Fibroblast of lung (primary cell): ENCODE data around the gene ACRBP. TPM values are rescaled to one million over a fixed set of nuclear protein-coding genes. Genes with fewer than 3 reads are reported as not detected.

Experiments used
- DNase-seq, 2 donors: peaks; one replicate each; pipeline versions ENCODE4 v3.0.0 to v3.0.0-alpha.2; 2010; ENCODE audit warnings: low read depth in 2 of 2
- H2AFZ ChIP-seq: 2 replicates; pipeline ENCODE4 v1.5.1; 2012; ENCODE audit warnings: low read length, control low read depth, inconsistent platforms
- H3K27ac ChIP-seq: 2 replicates; pipeline ENCODE4 v1.5.1; 2011; ENCODE audit warnings: low read length, control low read depth; ENCODE audit not compliant: insufficient read depth
- H3K27me3 ChIP-seq: 2 replicates; pipeline ENCODE4 v1.5.1; 2011; ENCODE audit warnings: mild to moderate bottlenecking, low read length; ENCODE audit not compliant: control insufficient read depth, insufficient read depth
- H3K36me3 ChIP-seq: 2 replicates; pipeline ENCODE4 v1.5.1; 2011; ENCODE audit warnings: low read length; ENCODE audit not compliant: control insufficient read depth, insufficient read depth
- H3K4me1 ChIP-seq: 2 replicates; pipeline ENCODE4 v1.5.1; 2011; ENCODE audit warnings: low read length; ENCODE audit not compliant: control insufficient read depth, insufficient read depth; ENCODE audit errors: extremely low read depth
- H3K4me2 ChIP-seq: 2 replicates; pipeline ENCODE4 v1.5.1; 2011; ENCODE audit warnings: low read length, control low read depth; ENCODE audit not compliant: insufficient read depth; ENCODE audit errors: extremely low read depth
- H3K4me3 ChIP-seq, 4 experiments: fragments of 200-600 bp in 1 of 4; sonication (generic) in 1 of 4; replicated peaks in 1 of 4; 2 replicates each; pipeline ENCODE4 v1.5.1; 2011 to 2016; ENCODE audit warnings: low read length in 4 of 4, low read depth in 3 of 4, mild to moderate bottlenecking in 3 of 4, control low read depth in 2 of 4, inconsistent platforms in 1 of 4, mixed read lengths in 1 of 4; ENCODE audit not compliant: insufficient read depth in 1 of 4; ENCODE audit errors: control extremely low read depth in 1 of 4
- H3K79me2 ChIP-seq: 2 replicates; pipeline ENCODE4 v1.5.1; 2012; ENCODE audit warnings: mild to moderate bottlenecking, low read length, inconsistent platforms; ENCODE audit not compliant: control insufficient read depth, insufficient read depth
- H3K9ac ChIP-seq: 2 replicates; pipeline ENCODE4 v1.5.1; 2011; ENCODE audit warnings: mild to moderate bottlenecking, low read length, control low read depth; ENCODE audit not compliant: insufficient read depth
- H3K9me3 ChIP-seq: 2 replicates; pipeline ENCODE4 v1.5.1; 2012; ENCODE audit warnings: low read depth, low read length; ENCODE audit not compliant: control insufficient read depth, insufficient read depth
- H4K20me1 ChIP-seq: 2 replicates; pipeline ENCODE4 v1.5.1; 2011; ENCODE audit warnings: low read length; ENCODE audit not compliant: control insufficient read depth, insufficient read depth; ENCODE audit errors: extremely low read depth
- CTCF ChIP-seq, 2 donors: IDR thresholded peaks in 1 of 2; conservative IDR thresholded peaks in 1 of 2; 1 replicate in 1 of 2; 2 replicates in 1 of 2; pipeline ENCODE4 v1.5.1; 2011 to 2012; ENCODE audit warnings: low read length in 2 of 2, control low read depth in 1 of 2, inconsistent platforms in 1 of 2, low read depth in 1 of 2, mild to moderate bottlenecking in 1 of 2
- EZH2 ChIP-seq: IDR thresholded peaks from 2 replicates; pipeline ENCODE4 v1.5.1; 2012; ENCODE audit warnings: low read length, control low read depth, mild to moderate bottlenecking; ENCODE audit errors: missing control alignments
- polyA plus RNA-seq, 2 donors: library from polyadenylated mRNA; depleted of rRNA in 1 of 2; stranded (reverse) in 1 of 2; unstranded in 1 of 2; fragments of >200 nt; gene quantifications; 2 replicates each; pipeline ENCODE4 v1.2.1, GENCODE V29; 2011 to 2012; ENCODE audit warnings: missing spikeins in 1 of 2
- total RNA-seq: library from RNA; depleted of rRNA; stranded (reverse); fragments of >200 nt; gene quantifications from 2 replicates; pipeline ENCODE4 v1.2.1, GENCODE V29; 2014

ACRBP gene
- total and polyA plus RNA-seq, 2 donors (not counting 1 experiment from before 2014, with no cell fraction given): 0.33 to 0.50 TPM

GRCh38 chr12:6662906-6663742, 15.9 kb upstream of the ACRBP start, which contains the start of gene ING4:
Gene ING4 (minus strand): TSS chr12:6663119. CDS start chr12:6663101, 18 bp downstream.
- no peaks in the 10 kb centered on the region for H3K9me3 ChIP-seq
- H3K27me3 ChIP-seq: no peaks in the 10 kb centered on the region
- peak within 1 kb of the TSS; percentile 64 for H3K9ac ChIP-seq
- H3K4me3 ChIP-seq: peak within 1 kb of the TSS; percentile 78 to 93 (median 82)
- TF ChIP-seq EZH2 (no peak), CTCF (conservative IDR thresholded peaks at IDR 0.05 in 1 of 2, IDR thresholded peaks at IDR 0.05 in 1 of 2; ENCODE audit: low read depth in 1 of 2, low read length in 2 of 2) (no peak)
- H3K36me3 ChIP-seq: peaks cover 6% of the 10 kb centered on the region
- H4K20me1 ChIP-seq: no peaks in the 10 kb centered on the region
- no peaks in the 10 kb centered on the region for H3K4me1 ChIP-seq
- H3K27ac ChIP-seq: peak within 1 kb of the TSS; percentile 70
- H2AFZ ChIP-seq: peak within 1 kb of the TSS; percentile 96
- peak; percentile 99 to 100 for DNase-seq
- H3K4me2 ChIP-seq: peak within 1 kb of the TSS; percentile 83
- H3K79me2 ChIP-seq: peaks cover 3% of the 10 kb centered on the region

- Histone ChIP-seq H3K9me3 (no peaks in the 10 kb centered on the region), H3K36me3 (peaks cover 1% of the 10 kb centered on the region), H3K9ac (peak overlapping the region; percentile 64), H3K27ac (peak overlapping the region; percentile 70), H2AFZ (peak overlapping the region; percentile 93), H3K27me3 (no peaks in the 10 kb centered on the region), H3K4me1 (no peaks in the 10 kb centered on the region), H3K4me2 (peak overlapping the region; percentile 83), H3K4me3 (peak overlapping the region; percentile 78 to 93 (median 82)), H4K20me1 (no peaks in the 10 kb centered on the region), H3K79me2 (peaks cover 3% of the 10 kb centered on the region)
- TF ChIP-seq EZH2 (no peak), CTCF (conservative IDR thresholded peaks at IDR 0.05 in 1 of 2, IDR thresholded peaks at IDR 0.05 in 1 of 2; ENCODE audit: low read depth in 1 of 2, low read length in 2 of 2) (no peak)
- DNase-seq: no peak
Measured at GRCh38 chr12:6662602-6662905, 15.3 kb upstream of the ACRBP start.

GRCh38 chr12:6653987-6654386, 6.8 kb upstream of the ACRBP start:
- Histone ChIP-seq H3K27ac (no peak overlapping the region), H3K4me3 (no peak overlapping the region), H2AFZ (no peak overlapping the region), H3K27me3 (no peaks in the 10 kb centered on the region), H3K36me3 (peaks cover 7% of the 10 kb centered on the region), H3K4me1 (no peaks in the 10 kb centered on the region), H3K9me3 (no peaks in the 10 kb centered on the region), H4K20me1 (no peaks in the 10 kb centered on the region), H3K4me2 (no peak overlapping the region), H3K79me2 (no peaks in the 10 kb centered on the region), H3K9ac (no peak overlapping the region)
- TF ChIP-seq EZH2 (no peak), CTCF (conservative IDR thresholded peaks at IDR 0.05 in 1 of 2, IDR thresholded peaks at IDR 0.05 in 1 of 2; ENCODE audit: low read depth in 1 of 2, low read length in 2 of 2) (no peak)
- no peak for DNase-seq
